PC-3 (cell line): ENCODE results near the gene NLRP1. TPM values are rescaled to one million over a fixed set of nuclear protein-coding genes. Genes with fewer than 3 reads are reported as not detected.

Source experiments
- ATAC-seq: fragments of 200-7000 bp; cut with Tn5 transposase; 2 replicates; pipeline ENCODE4 v1.9.1; 2020; ENCODE audit warnings: mild to moderate bottlenecking, moderate library complexity
- BruUV-seq: library from RNA; stranded (reverse); fragments of 400-500 nt; replicated peaks from 2 replicates; lab custom pipeline; 2021; lab: Mats Ljungman, UMichigan
- CTCF ChIA-PET: fragments of 300-600 bp; sonication (Branson Sonifier 250); formaldehyde crosslinking; loops from one replicate; lab custom pipeline; 2022; ENCODE audit warnings: antibody characterized with exemption; lab: Charles Lee
- POLR2A ChIA-PET: fragments of 300-600 bp; sonication (Branson Sonifier 250); formaldehyde crosslinking; loops from one replicate; lab custom pipeline; 2022; ENCODE audit warnings: antibody characterized with exemption; ENCODE audit not compliant: unreplicated experiment; lab: Charles Lee
- DNase-seq: peaks from one replicate; pipeline ENCODE4 v3.0.0-alpha.2; 2015
- H2AFZ ChIP-seq: fragments of 300-600 bp; sonication (generic); 2 replicates; pipeline ENCODE4 v1.6.0; 2016; ENCODE audit warnings: antibody characterized with exemption, low read length
- H3F3A ChIP-seq: fragments of 300-600 bp; sonication (generic); one replicate; pipeline ENCODE4 v1.6.0; 2017; ENCODE audit warnings: antibody characterized with exemption, low read length, control low read depth, mild to moderate bottlenecking; ENCODE audit not compliant: unreplicated experiment
- H3K27ac ChIP-seq: fragments of 300-600 bp; sonication (generic); 2 replicates; pipeline ENCODE4 v1.5.1; 2016; ENCODE audit warnings: mild to moderate bottlenecking, low read length
- H3K27me3 ChIP-seq: fragments of 300-600 bp; sonication (generic); 2 replicates; pipeline ENCODE4 v1.6.1; 2016; ENCODE audit warnings: low read length, mixed read lengths
- H3K36me3 ChIP-seq: fragments of 300-600 bp; sonication (generic); 2 replicates; pipeline ENCODE4 v1.6.1; 2016; ENCODE audit warnings: low read depth, mixed run types, low read length, mixed read lengths
- H3K4me1 ChIP-seq: fragments of 300-600 bp; sonication (generic); 2 replicates; pipeline ENCODE4 v1.5.1; 2016; ENCODE audit warnings: low read length; ENCODE audit not compliant: insufficient read depth
- H3K4me2 ChIP-seq: fragments of 300-600 bp; sonication (generic); 2 replicates; pipeline ENCODE4 v1.6.0; 2016; ENCODE audit warnings: low read length
- H3K4me3 ChIP-seq: fragments of 300-600 bp; sonication (generic); 2 replicates; pipeline ENCODE4 v1.5.1; 2016; ENCODE audit warnings: mild to moderate bottlenecking, low read length, mixed read lengths
- H3K79me2 ChIP-seq: fragments of 300-600 bp; sonication (generic); 2 replicates; pipeline ENCODE4 v1.6.1; 2017; ENCODE audit warnings: low read length, mixed read lengths
- H3K9ac ChIP-seq: fragments of 300-600 bp; sonication (generic); 2 replicates; pipeline ENCODE4 v1.6.0; 2016; ENCODE audit warnings: mild to moderate bottlenecking, low read length
- H3K9me2 ChIP-seq: fragments of 300-600 bp; sonication (generic); replicated peaks from 2 replicates; pipeline ENCODE4 v1.6.1; 2016; ENCODE audit warnings: mixed run types, low read length, mixed read lengths
- H3K9me3 ChIP-seq: fragments of 300-600 bp; sonication (generic); 2 replicates; pipeline ENCODE4 v1.6.1; 2016; ENCODE audit warnings: low read length, mixed read lengths
- H4K20me1 ChIP-seq: fragments of 300-600 bp; sonication (generic); 2 replicates; pipeline ENCODE4 v1.6.1; 2016; ENCODE audit warnings: low read length, mixed read lengths
- CTCF ChIP-seq: fragments of 300-600 bp; sonication (generic); conservative IDR thresholded peaks from 2 replicates; pipeline ENCODE4 v1.5.1; 2017; ENCODE audit warnings: antibody characterized with exemption, low read depth, mild to moderate bottlenecking, low read length
- EZH2 ChIP-seq: fragments of 300-600 bp; sonication (generic); IDR thresholded peaks from one replicate; pipeline ENCODE4 v1.6.1; 2017; ENCODE audit warnings: antibody characterized with exemption, mild to moderate bottlenecking, low read length; ENCODE audit not compliant: unreplicated experiment
- EZH2phosphoT487 ChIP-seq: fragments of 300-600 bp; sonication (generic); IDR thresholded peaks from 2 replicates; pipeline ENCODE4 v1.6.1; 2018; ENCODE audit warnings: mild to moderate bottlenecking, antibody characterized with exemption, low read length, borderline replicate concordance
- intact Hi-C: fragments of 100-400 bp; cut with micrococcal nuclease; formaldehyde crosslinking; loops from 2 replicates; pipeline ENCODE4 v1.9.0; 2023
- total RNA-seq: library from RNA; depleted of rRNA; stranded (reverse); fragments of >200 nt; gene quantifications from 2 replicates; pipeline ENCODE4 v1.2.3, GENCODE V29; 2014

The NLRP1 gene
- total RNA-seq, 1 experiment from 2014 or later, result 1.8 TPM

- Histone ChIP-seq H4K20me1 (no peaks in the 10 kb centered on the region), H3K4me1 (no peaks in the 10 kb centered on the region), H2AFZ (no peak overlapping the region), H3K27ac (no peak overlapping the region), H3K4me3 (no peak overlapping the region), H3K79me2 (no peaks in the 10 kb centered on the region), H3K36me3 (no peaks in the 10 kb centered on the region), H3K9me3 (no peaks in the 10 kb centered on the region), H3K9me2 (no peaks in the 10 kb centered on the region), H3K4me2 (no peak overlapping the region), H3K27me3 (peaks cover 26% of the 10 kb centered on the region), H3F3A (no peaks in the 10 kb centered on the region), H3K9ac (no peak overlapping the region)
- no TSS peak for BruUV-seq
- ChIA-PET CTCF (no interaction called here), POLR2A (no interaction called here)
- TF ChIP-seq EZH2 (no peak), CTCF (no peak), EZH2phosphoT487 (no peak)
- DNase-seq (no peak), ATAC-seq (no peak)
- intact Hi-C loops, result no loop called here
Measured at GRCh38 chr17:5619088-5619740, 34.9 kb upstream of the NLRP1 start.

GRCh38 chr17:5618476-5618875, 34.2 kb upstream of the NLRP1 start:
- POLR2A ChIA-PET, result no interaction called here
- peak; percentile 55 for DNase-seq
- no peaks in the 10 kb centered on the region for H3K9me3 ChIP-seq
- H3K27me3 ChIP-seq, result peaks cover 26% of the 10 kb centered on the region
- H3K27ac ChIP-seq, result no peak overlapping the region
- H3K4me3 ChIP-seq, result no peak overlapping the region
- no peak overlapping the region for H2AFZ ChIP-seq
- no peaks in the 10 kb centered on the region for H3K79me2 ChIP-seq
- H3F3A ChIP-seq, result no peaks in the 10 kb centered on the region
- H3K4me1 ChIP-seq, result no peaks in the 10 kb centered on the region
- no peak overlapping the region for H3K9ac ChIP-seq
- no peak for TF ChIP-seq EZH2phosphoT487
- no peak for TF ChIP-seq EZH2
- TF ChIP-seq CTCF, result no peak
- ATAC-seq, result peak; percentile 38; the same call in 1 of the 2 replicates
- no peak overlapping the region for H3K4me2 ChIP-seq
- CTCF ChIA-PET, result interaction anchor here (0.6 kb wide), 1 partner anchor 85 kb away, joined by 3 read pairs; no protein-coding TSS in a partner anchor
- no peaks in the 10 kb centered on the region for H4K20me1 ChIP-seq
- intact Hi-C loops, result no loop called here
- no peaks in the 10 kb centered on the region for H3K9me2 ChIP-seq
- BruUV-seq, result no TSS peak
- H3K36me3 ChIP-seq, result no peaks in the 10 kb centered on the region

DNA sequence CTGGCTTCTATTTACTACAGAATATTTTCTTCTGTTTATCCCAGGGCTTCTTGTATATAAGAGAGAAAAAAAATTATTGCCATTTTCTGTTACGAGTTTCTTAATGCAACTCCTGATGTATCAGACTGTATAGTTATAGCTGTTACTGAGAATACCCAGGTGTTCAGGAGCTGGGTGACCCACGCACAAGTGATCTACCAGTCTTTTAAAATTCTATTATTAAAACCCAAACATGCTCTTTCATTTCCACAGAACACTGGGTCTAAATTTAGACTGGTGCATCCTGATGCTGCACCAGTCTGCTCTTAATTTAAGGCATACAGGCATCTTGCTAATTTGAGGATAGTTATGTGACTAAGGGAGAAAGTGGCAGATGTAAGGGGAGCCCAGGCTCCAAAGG, 31.2 kb upstream of the NLRP1 start:
- Histone ChIP-seq H3K9me3 (no peaks in the 10 kb centered on the region), H4K20me1 (no peaks in the 10 kb centered on the region), H3K4me1 (no peaks in the 10 kb centered on the region), H3K27me3 (no peaks in the 10 kb centered on the region), H3K9ac (no peak overlapping the region), H3K4me2 (no peak overlapping the region), H3K4me3 (no peak overlapping the region), H2AFZ (no peak overlapping the region), H3K9me2 (no peaks in the 10 kb centered on the region), H3K27ac (no peak overlapping the region), H3K36me3 (no peaks in the 10 kb centered on the region), H3F3A (no peaks in the 10 kb centered on the region), H3K79me2 (no peaks in the 10 kb centered on the region)
- TF ChIP-seq CTCF, result no peak
- TF ChIP-seq EZH2phosphoT487, result no peak
- TF ChIP-seq EZH2, result no peak
- ChIA-PET CTCF (no interaction called here), POLR2A (no interaction called here)
- no TSS peak for BruUV-seq
- no peak for DNase-seq
- no peak for ATAC-seq
- intact Hi-C loops, result no loop called here
